CD4-positive, CD25-positive, alpha-beta regulatory T cell (primary cell): ENCODE results near the gene DCLK2. TPM values are rescaled to one million over a fixed set of nuclear protein-coding genes. Genes with fewer than 3 reads are reported as not detected.

ENCODE experiments used
- ATAC-seq, 2 donors: fragments of 150-1000 bp; cut with Tn5 transposase; one replicate each; pipeline ENCODE4 v1.10.0; 2021; ENCODE audit warnings: low read depth in 2 of 2, moderate number of reproducible peaks in 2 of 2, moderate library complexity in 1 of 2
- DNase-seq, 3 donors: peaks; one replicate each; pipeline versions ENCODE4 v3.0.0 to v3.0.0-alpha.2; 2012 to 2022; ENCODE audit warnings: mixed read lengths in 1 of 3
- H3K27ac ChIP-seq: one replicate; pipeline ENCODE4 v1.7.0; 2013; ENCODE audit warnings: mild to moderate bottlenecking, low read length; ENCODE audit not compliant: insufficient read depth, poor library complexity, severe bottlenecking
- H3K27me3 ChIP-seq: one replicate; pipeline ENCODE4 v1.7.0; 2013; ENCODE audit warnings: low read length; ENCODE audit not compliant: control insufficient read depth, insufficient read depth
- H3K36me3 ChIP-seq: one replicate; pipeline ENCODE4 v1.7.0; 2013; ENCODE audit warnings: mild to moderate bottlenecking, low read length, moderate library complexity; ENCODE audit not compliant: control insufficient read depth, insufficient read depth
- H3K4me1 ChIP-seq: 2 replicates; pipeline ENCODE4 v1.7.0; 2013; ENCODE audit warnings: mild to moderate bottlenecking, low read length; ENCODE audit not compliant: insufficient read depth, control insufficient read depth, poor library complexity, severe bottlenecking
- H3K4me3 ChIP-seq: one replicate; pipeline ENCODE4 v1.7.0; 2013; ENCODE audit warnings: low read depth, mild to moderate bottlenecking, low read length, moderate library complexity
- H3K9me3 ChIP-seq, 2 experiments: 1 replicate in 1 of 2; 2 replicates in 1 of 2; pipeline ENCODE4 v1.7.0; 2013; ENCODE audit warnings: low read length in 2 of 2, mild to moderate bottlenecking in 1 of 2, moderate library complexity in 1 of 2; ENCODE audit not compliant: control insufficient read depth in 2 of 2
- H3K27ac Mint-ChIP-seq, 3 donors: one replicate each; pipeline ENCODE4 v1.8.0; 2020 to 2022; ENCODE audit warnings: mild to moderate bottlenecking in 3 of 3, mixed read lengths in 3 of 3, moderate library complexity in 2 of 3
- H3K27me3 Mint-ChIP-seq: one replicate; pipeline ENCODE4 v1.8.0; 2022; ENCODE audit warnings: mild to moderate bottlenecking, mixed read lengths
- H3K36me3 Mint-ChIP-seq: one replicate; pipeline ENCODE4 v1.8.0; 2020; ENCODE audit warnings: mixed read lengths
- H3K4me1 Mint-ChIP-seq, 4 donors: one replicate each; pipeline ENCODE4 v1.8.0; 2020 to 2022; ENCODE audit warnings: mixed read lengths in 4 of 4, mild to moderate bottlenecking in 1 of 4
- H3K4me3 Mint-ChIP-seq, 4 donors: one replicate each; pipeline ENCODE4 v1.8.0; 2020 to 2022; ENCODE audit warnings: mild to moderate bottlenecking in 4 of 4, mixed read lengths in 4 of 4, moderate library complexity in 3 of 4
- H3K9me3 Mint-ChIP-seq, 7 donors: one replicate each; pipeline ENCODE4 v1.8.0; 2020 to 2022; ENCODE audit warnings: mixed read lengths in 7 of 7, mild to moderate bottlenecking in 3 of 7, moderate library complexity in 2 of 7
- polyA plus RNA-seq, 4 donors: library from polyadenylated mRNA; unstranded; fragments of 300-500 nt; fragmentation: Illumina TruSeq; gene quantifications; one replicate each; pipeline ENCODE4 v1.2.3, GENCODE V29; 2021
- total RNA-seq: library from RNA; stranded (reverse); gene quantifications from one replicate; pipeline ENCODE4 v1.2.3, GENCODE V29; 2022

Gene DCLK2
- total and polyA plus RNA-seq, 5 donors from 2014 or later = 0.12 TPM; not detected in 4

GRCh38 chr4:150235808-150236271 is 157.6 kb downstream of the DCLK2 start:
- no peaks in the 10 kb centered on the region for H3K9me3 ChIP-seq
- ATAC-seq (no peak), DNase-seq (no peak)
- no peaks in the 10 kb centered on the region for H3K4me1 ChIP-seq
- Mint-ChIP-seq H3K27ac (no peak overlapping the region), H3K27me3 (peaks cover 45% of the 10 kb centered on the region), H3K4me3 (no peak overlapping the region), H3K4me1 (no peaks in the 10 kb centered on the region), H3K9me3 (peaks cover 0 to 1% (median 0%) of the 10 kb centered on the region in 7 donors), H3K36me3 (no peaks in the 10 kb centered on the region)
- H3K27me3 ChIP-seq = peaks cover 6% of the 10 kb centered on the region
- no peak overlapping the region for H3K4me3 ChIP-seq
- H3K27ac ChIP-seq = no peak overlapping the region
- no peaks in the 10 kb centered on the region for H3K36me3 ChIP-seq

- peaks cover 6% of the 10 kb centered on the region for H3K27me3 ChIP-seq
- no peak overlapping the region for H3K27ac Mint-ChIP-seq
- no peaks in the 10 kb centered on the region for H3K4me1 Mint-ChIP-seq
- H3K4me3 Mint-ChIP-seq = no peak overlapping the region
- H3K9me3 Mint-ChIP-seq = peaks cover 0 to 1% (median 0%) of the 10 kb centered on the region in 7 donors
- ATAC-seq (no peak), DNase-seq (no peak)
- H3K36me3 Mint-ChIP-seq = no peaks in the 10 kb centered on the region
- H3K36me3 ChIP-seq = no peaks in the 10 kb centered on the region
- H3K4me3 ChIP-seq = no peak overlapping the region
- H3K27me3 Mint-ChIP-seq = peaks cover 45% of the 10 kb centered on the region
- H3K4me1 ChIP-seq = no peaks in the 10 kb centered on the region
- H3K9me3 ChIP-seq = no peaks in the 10 kb centered on the region
- no peak overlapping the region for H3K27ac ChIP-seq
Observed at GRCh38 chr4:150236626-150237025, 158.4 kb downstream of the DCLK2 start.

- Histone ChIP-seq H3K27me3 (peaks cover 6% of the 10 kb centered on the region), H3K27ac (no peak overlapping the region), H3K4me1 (no peaks in the 10 kb centered on the region), H3K36me3 (no peaks in the 10 kb centered on the region), H3K4me3 (no peak overlapping the region), H3K9me3 (no peaks in the 10 kb centered on the region)
- Mint-ChIP-seq H3K27ac (no peak overlapping the region), H3K27me3 (peaks cover 45% of the 10 kb centered on the region), H3K36me3 (no peaks in the 10 kb centered on the region), H3K4me3 (no peak overlapping the region), H3K9me3 (peaks cover 0 to 1% (median 0%) of the 10 kb centered on the region in 7 donors), H3K4me1 (no peaks in the 10 kb centered on the region)
- DNase-seq (no peak), ATAC-seq (no peak)
Observed at GRCh38 chr4:150237110-150237872, 159.0 kb downstream of the DCLK2 start.

- peaks cover 37% of the 10 kb centered on the region for H3K27me3 Mint-ChIP-seq
- no peaks in the 10 kb centered on the region for H3K36me3 Mint-ChIP-seq
- H3K27me3 ChIP-seq = peaks cover 6% of the 10 kb centered on the region
- no peak overlapping the region for H3K27ac ChIP-seq
- ATAC-seq (no peak), DNase-seq (no peak)
- H3K9me3 ChIP-seq = no peaks in the 10 kb centered on the region
- H3K9me3 Mint-ChIP-seq = peaks cover 0 to 1% (median 0%) of the 10 kb centered on the region in 7 donors
- no peak overlapping the region for H3K4me3 ChIP-seq
- no peaks in the 10 kb centered on the region for H3K36me3 ChIP-seq
- no peaks in the 10 kb centered on the region for H3K4me1 Mint-ChIP-seq
- H3K4me3 Mint-ChIP-seq = no peak overlapping the region
- H3K27ac Mint-ChIP-seq = no peak overlapping the region
- no peaks in the 10 kb centered on the region for H3K4me1 ChIP-seq
Observed at GRCh38 chr4:150238591-150238990, 160.3 kb downstream of the DCLK2 start.

- H3K4me1 ChIP-seq = no peaks in the 10 kb centered on the region
- no peak for ATAC-seq
- H3K27me3 Mint-ChIP-seq = peaks cover 27% of the 10 kb centered on the region
- H3K9me3 ChIP-seq = no peaks in the 10 kb centered on the region
- no peak overlapping the region for H3K4me3 ChIP-seq
- no peaks in the 10 kb centered on the region for H3K36me3 ChIP-seq
- no peak overlapping the region for H3K27ac ChIP-seq
- peaks cover 0 to 1% (median 0%) of the 10 kb centered on the region in 7 donors for H3K9me3 Mint-ChIP-seq
- peaks cover 3% of the 10 kb centered on the region for H3K27me3 ChIP-seq
- no peak overlapping the region for H3K27ac Mint-ChIP-seq
- H3K4me3 Mint-ChIP-seq = no peak overlapping the region
- no peaks in the 10 kb centered on the region for H3K36me3 Mint-ChIP-seq
- DNase-seq = no peak
- H3K4me1 Mint-ChIP-seq = no peaks in the 10 kb centered on the region
Observed at GRCh38 chr4:150240011-150240410, 161.8 kb downstream of the DCLK2 start.

- H3K36me3 Mint-ChIP-seq = no peaks in the 10 kb centered on the region
- H3K4me3 Mint-ChIP-seq = no peak overlapping the region
- no peak overlapping the region for H3K27ac Mint-ChIP-seq
- H3K9me3 Mint-ChIP-seq = no peaks in the 10 kb centered on the region
- H3K4me3 ChIP-seq = no peak overlapping the region
- H3K27me3 ChIP-seq = peaks cover 3% of the 10 kb centered on the region
- ATAC-seq (no peak), DNase-seq (peak in 1 of 3 donors; percentile 21)
- H3K36me3 ChIP-seq = no peaks in the 10 kb centered on the region
- H3K27ac ChIP-seq = no peak overlapping the region
- peaks cover 5% of the 10 kb centered on the region for H3K27me3 Mint-ChIP-seq
- H3K4me1 Mint-ChIP-seq = no peaks in the 10 kb centered on the region
- no peaks in the 10 kb centered on the region for H3K4me1 ChIP-seq
- no peaks in the 10 kb centered on the region for H3K9me3 ChIP-seq
Observed at GRCh38 chr4:150242820-150243458, 164.7 kb downstream of the DCLK2 start.

GRCh38 chr4:150243932-150244331 is 165.7 kb downstream of the DCLK2 start:
- H3K9me3 Mint-ChIP-seq = no peaks in the 10 kb centered on the region
- no peaks in the 10 kb centered on the region for H3K4me1 ChIP-seq

More at GRCh38 chr4:150243932-150244331, 165.7 kb downstream of the DCLK2 start:
- H3K36me3 Mint-ChIP-seq = no peaks in the 10 kb centered on the region
- no peak overlapping the region for H3K27ac Mint-ChIP-seq
- H3K27me3 Mint-ChIP-seq = peaks cover 6% of the 10 kb centered on the region
- Histone ChIP-seq H3K27ac (no peak overlapping the region), H3K9me3 (no peaks in the 10 kb centered on the region), H3K4me3 (no peak overlapping the region), H3K27me3 (peaks cover 3% of the 10 kb centered on the region), H3K36me3 (no peaks in the 10 kb centered on the region)
- no peak for DNase-seq
- no peak for ATAC-seq
- no peaks in the 10 kb centered on the region for H3K4me1 Mint-ChIP-seq
- no peak overlapping the region for H3K4me3 Mint-ChIP-seq
